Upper lobe of left lung (tissue), 4 donors: ENCODE results near the gene SPATA46.

ENCODE experiments used
- EP300 ChIP-seq, 4 donors: sonication (generic); formaldehyde crosslinking; IDR thresholded peaks; one replicate each; pipeline ENCODE4 v1.5.1; 2017; ENCODE audit warnings: antibody characterized with exemption in 4 of 4, control low read depth in 2 of 4
- POLR2A ChIP-seq, 4 donors: fragments of 450-650 bp; IDR thresholded peaks; one replicate each; pipeline ENCODE4 v1.5.1; 2016 to 2017; ENCODE audit warnings: antibody characterized with exemption in 4 of 4, mild to moderate bottlenecking in 2 of 4
- POLR2AphosphoS5 ChIP-seq, 2 donors: sonication (generic); formaldehyde crosslinking; IDR thresholded peaks; one replicate each; pipeline ENCODE4 v1.5.1; 2017; ENCODE audit warnings: antibody characterized with exemption in 2 of 2
- TF ChIP-seq, protein P1 (sequence below), 6 experiments: fragments of 450-650 bp in 4 of 6; fragments of 200-600 bp in 2 of 6; sonication (generic) in 2 of 6; IDR thresholded peaks; one replicate each; pipeline ENCODE4 v1.5.1; 2016 to 2019; ENCODE audit warnings: antibody characterized with exemption in 6 of 6

DNA sequence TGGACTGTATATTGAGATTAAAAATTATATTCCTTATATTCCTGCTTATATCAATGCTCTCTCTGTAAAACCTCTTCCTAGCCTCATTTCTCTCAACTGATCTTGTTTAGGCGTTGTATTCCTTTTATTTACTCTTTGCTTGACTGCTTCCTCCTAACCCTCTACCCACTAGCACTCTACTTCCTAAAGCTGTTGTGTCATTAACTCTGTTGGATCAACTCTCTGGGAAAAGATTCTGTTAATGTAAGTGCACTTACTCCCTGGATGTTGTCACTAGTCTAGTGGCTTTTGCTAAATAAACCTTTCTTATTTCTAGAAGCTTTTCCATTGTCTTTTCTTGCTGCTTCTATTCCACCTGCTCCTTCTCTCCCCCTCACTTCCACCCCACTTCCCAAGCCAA is 6.5 kb downstream of the SPATA46 start:
- TF ChIP-seq, protein P1, sequence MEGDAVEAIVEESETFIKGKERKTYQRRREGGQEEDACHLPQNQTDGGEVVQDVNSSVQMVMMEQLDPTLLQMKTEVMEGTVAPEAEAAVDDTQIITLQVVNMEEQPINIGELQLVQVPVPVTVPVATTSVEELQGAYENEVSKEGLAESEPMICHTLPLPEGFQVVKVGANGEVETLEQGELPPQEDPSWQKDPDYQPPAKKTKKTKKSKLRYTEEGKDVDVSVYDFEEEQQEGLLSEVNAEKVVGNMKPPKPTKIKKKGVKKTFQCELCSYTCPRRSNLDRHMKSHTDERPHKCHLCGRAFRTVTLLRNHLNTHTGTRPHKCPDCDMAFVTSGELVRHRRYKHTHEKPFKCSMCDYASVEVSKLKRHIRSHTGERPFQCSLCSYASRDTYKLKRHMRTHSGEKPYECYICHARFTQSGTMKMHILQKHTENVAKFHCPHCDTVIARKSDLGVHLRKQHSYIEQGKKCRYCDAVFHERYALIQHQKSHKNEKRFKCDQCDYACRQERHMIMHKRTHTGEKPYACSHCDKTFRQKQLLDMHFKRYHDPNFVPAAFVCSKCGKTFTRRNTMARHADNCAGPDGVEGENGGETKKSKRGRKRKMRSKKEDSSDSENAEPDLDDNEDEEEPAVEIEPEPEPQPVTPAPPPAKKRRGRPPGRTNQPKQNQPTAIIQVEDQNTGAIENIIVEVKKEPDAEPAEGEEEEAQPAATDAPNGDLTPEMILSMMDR (IDR thresholded peaks at IDR 0.05), result no peak
- TF ChIP-seq POLR2AphosphoS5 (IDR thresholded peaks at IDR 0.05), result no peak
- TF ChIP-seq POLR2A (IDR thresholded peaks at IDR 0.05), result no peak
- TF ChIP-seq EP300 (IDR thresholded peaks at IDR 0.05), result no peak
